Osteocyte (in vitro differentiated cells): Measurements from ENCODE around the gene PAX4. TPM values are rescaled to one million over a fixed set of nuclear protein-coding genes. Genes with fewer than 3 reads are reported as not detected.
A peak's percentile ranks its signal among the peaks of the same experiment; 100 is the strongest.

ENCODE experiments used
- DNase-seq: peaks from one replicate; pipeline ENCODE4 v3.0.0; 2021; ENCODE audit warnings: mixed read lengths; ENCODE audit not compliant: unreplicated experiment; ENCODE audit errors: extremely low spot score
- H3K27ac Mint-ChIP-seq: one replicate; pipeline ENCODE4 v1.8.0; 2021; ENCODE audit warnings: mild to moderate bottlenecking, mixed read lengths; ENCODE audit not compliant: unreplicated experiment
- H3K27me3 Mint-ChIP-seq: one replicate; pipeline ENCODE4 v1.8.0; 2021; ENCODE audit warnings: mixed read lengths; ENCODE audit not compliant: unreplicated experiment
- H3K36me3 Mint-ChIP-seq: one replicate; pipeline ENCODE4 v1.8.0; 2021; ENCODE audit warnings: mixed read lengths; ENCODE audit not compliant: unreplicated experiment
- H3K4me1 Mint-ChIP-seq: one replicate; pipeline ENCODE4 v1.8.0; 2021; ENCODE audit warnings: mixed read lengths; ENCODE audit not compliant: unreplicated experiment
- H3K4me3 Mint-ChIP-seq: one replicate; pipeline ENCODE4 v1.8.0; 2021; ENCODE audit warnings: mild to moderate bottlenecking, moderate library complexity, mixed read lengths; ENCODE audit not compliant: unreplicated experiment
- H3K9me3 Mint-ChIP-seq: one replicate; pipeline ENCODE4 v1.8.0; 2021; ENCODE audit warnings: mixed read lengths; ENCODE audit not compliant: unreplicated experiment
- CTCF ChIP-seq: fragments of 200-600 bp; sonication (generic); IDR thresholded peaks from 2 replicates; pipeline ENCODE4 v1.5.0; 2021; ENCODE audit warnings: antibody characterized with exemption, mild to moderate bottlenecking, moderate library complexity
- long read RNA-seq: library from polyadenylated mRNA; unstranded; transcript quantifications from one replicate; pipeline ENCODE4 v2.0.0, GENCODE V29; 2021
- total RNA-seq: library from RNA; stranded (reverse); gene quantifications from 2 replicates; pipeline ENCODE4 v1.2.1, GENCODE V29; 2021

PAX4 gene
- total RNA-seq = not detected in 2 replicates
- long read RNA-seq = 0 reads

GRCh38 chr7:127618042-127618441, at the start of gene PAX4:
Gene PAX4, minus strand, starts transcription at chr7:127618142. Its CDS starts 2,214 bp downstream, at chr7:127615928.
- H3K9me3 Mint-ChIP-seq = no peaks in the 10 kb centered on the region
- peaks cover 82% of the 10 kb centered on the region for H3K27me3 Mint-ChIP-seq
- no peak within 1 kb of the TSS for H3K27ac Mint-ChIP-seq
- H3K36me3 Mint-ChIP-seq = no peaks in the 10 kb centered on the region
- no peak for DNase-seq
- H3K4me1 Mint-ChIP-seq = peaks cover 10% of the 10 kb centered on the region
- no peak for TF ChIP-seq CTCF
- H3K4me3 Mint-ChIP-seq = no peak within 1 kb of the TSS

- no peak overlapping the region for H3K4me3 Mint-ChIP-seq
- peaks cover 43% of the 10 kb centered on the region for H3K4me1 Mint-ChIP-seq
- no peaks in the 10 kb centered on the region for H3K9me3 Mint-ChIP-seq
- H3K27ac Mint-ChIP-seq = peak overlapping the region; percentile 74
- peaks cover 15% of the 10 kb centered on the region for H3K36me3 Mint-ChIP-seq
- no peaks in the 10 kb centered on the region for H3K27me3 Mint-ChIP-seq
- DNase-seq = no peak
- TF ChIP-seq CTCF = no peak
Observed at GRCh38 chr7:127667017-127667670, 49.2 kb upstream of the PAX4 start.

GRCh38 chr7:127666602-127667001, 48.7 kb upstream of the PAX4 start:
- Mint-ChIP-seq H3K4me3 (no peak overlapping the region), H3K36me3 (peaks cover 11% of the 10 kb centered on the region), H3K27me3 (no peaks in the 10 kb centered on the region), H3K27ac (peak overlapping the region; percentile 74), H3K4me1 (peaks cover 43% of the 10 kb centered on the region), H3K9me3 (no peaks in the 10 kb centered on the region)
- TF ChIP-seq CTCF = no peak
- DNase-seq = no peak

- Mint-ChIP-seq H3K27ac (peak overlapping the region; percentile 74), H3K4me3 (no peak overlapping the region)
Observed at GRCh38 chr7:127665922-127666321, 48.0 kb upstream of the PAX4 start.

More at GRCh38 chr7:127665922-127666321, 48.0 kb upstream of the PAX4 start:
- H3K4me1 Mint-ChIP-seq = peaks cover 43% of the 10 kb centered on the region
- no peak for DNase-seq
- peaks cover 11% of the 10 kb centered on the region for H3K36me3 Mint-ChIP-seq
- no peaks in the 10 kb centered on the region for H3K9me3 Mint-ChIP-seq
- no peak for TF ChIP-seq CTCF
- no peaks in the 10 kb centered on the region for H3K27me3 Mint-ChIP-seq
